HG02970 (cell line): ENCODE results near the gene SHC3.
"Not testable (repeated sequence)": the region's sequence is repeated elsewhere in the genome, so short reads cannot be mapped to it uniquely, and the experiment has no call there.

Source experiments
- ATAC-seq: cut with Tn5 transposase; IDR thresholded peaks from one replicate; pipeline ENCODE4 v1.9.1; 2021; ENCODE audit warnings: mild to moderate bottlenecking, moderate library complexity, moderate number of reproducible peaks; ENCODE audit not compliant: unreplicated experiment, low FRiP score

Gene SHC3, protein sequence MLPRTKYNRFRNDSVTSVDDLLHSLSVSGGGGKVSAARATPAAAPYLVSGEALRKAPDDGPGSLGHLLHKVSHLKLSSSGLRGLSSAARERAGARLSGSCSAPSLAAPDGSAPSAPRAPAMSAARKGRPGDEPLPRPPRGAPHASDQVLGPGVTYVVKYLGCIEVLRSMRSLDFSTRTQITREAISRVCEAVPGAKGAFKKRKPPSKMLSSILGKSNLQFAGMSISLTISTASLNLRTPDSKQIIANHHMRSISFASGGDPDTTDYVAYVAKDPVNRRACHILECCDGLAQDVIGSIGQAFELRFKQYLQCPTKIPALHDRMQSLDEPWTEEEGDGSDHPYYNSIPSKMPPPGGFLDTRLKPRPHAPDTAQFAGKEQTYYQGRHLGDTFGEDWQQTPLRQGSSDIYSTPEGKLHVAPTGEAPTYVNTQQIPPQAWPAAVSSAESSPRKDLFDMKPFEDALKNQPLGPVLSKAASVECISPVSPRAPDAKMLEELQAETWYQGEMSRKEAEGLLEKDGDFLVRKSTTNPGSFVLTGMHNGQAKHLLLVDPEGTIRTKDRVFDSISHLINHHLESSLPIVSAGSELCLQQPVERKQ

GRCh38 chr9:89177944-89178829, at the start of gene SHC3:
Gene SHC3 (minus strand): TSS chr9:89178818. CDS start chr9:89178460, 358 bp downstream.
- no peak for ATAC-seq

- ATAC-seq = no peak
These were observed 47.4 kb upstream of the SHC3 start for GRCh38 chr9:89225991-89226471.

- ATAC-seq = no peak
These were observed 47.0 kb upstream of the SHC3 start for GRCh38 chr9:89225587-89225986.

DNA sequence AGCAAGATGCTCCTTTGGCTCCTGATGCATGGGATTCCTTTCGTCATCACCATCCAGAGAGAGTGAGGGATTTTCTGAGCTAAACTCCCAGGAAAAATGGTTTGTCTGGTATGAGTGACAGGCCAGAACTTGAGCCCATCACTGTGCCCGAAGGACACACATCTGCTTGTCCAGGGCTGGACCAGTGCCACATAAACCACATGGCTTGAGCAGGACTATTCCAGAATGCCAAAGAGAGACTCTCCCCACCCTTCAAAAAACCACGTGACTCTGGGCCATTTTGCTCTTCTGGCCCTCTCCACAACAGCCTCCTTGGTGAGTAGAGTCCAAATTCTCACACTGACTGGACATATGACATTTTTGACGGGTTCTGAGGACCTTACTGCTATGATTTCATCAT, 46.4 kb upstream of the SHC3 start:
- ATAC-seq = no peak

DNA sequence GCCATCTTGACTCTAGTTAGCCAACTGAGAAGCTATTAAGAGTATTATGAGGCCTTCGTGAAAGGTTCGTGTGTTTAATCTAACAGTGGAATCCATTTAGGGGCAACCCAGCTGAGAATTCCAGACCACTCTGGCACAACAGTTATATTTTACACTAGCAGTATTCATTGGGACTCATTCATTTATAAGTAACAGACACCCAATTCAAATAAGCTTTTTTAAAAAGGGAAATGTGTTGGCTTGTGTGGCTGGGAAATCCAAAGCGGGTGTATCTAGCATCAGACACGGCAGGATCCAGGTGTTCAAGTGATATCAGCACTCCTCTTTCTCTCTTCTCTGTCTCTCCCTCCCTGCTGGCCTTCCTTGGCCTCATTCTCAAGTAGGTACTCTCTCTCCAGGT, 46.0 kb upstream of the SHC3 start:
- no peak for ATAC-seq

DNA sequence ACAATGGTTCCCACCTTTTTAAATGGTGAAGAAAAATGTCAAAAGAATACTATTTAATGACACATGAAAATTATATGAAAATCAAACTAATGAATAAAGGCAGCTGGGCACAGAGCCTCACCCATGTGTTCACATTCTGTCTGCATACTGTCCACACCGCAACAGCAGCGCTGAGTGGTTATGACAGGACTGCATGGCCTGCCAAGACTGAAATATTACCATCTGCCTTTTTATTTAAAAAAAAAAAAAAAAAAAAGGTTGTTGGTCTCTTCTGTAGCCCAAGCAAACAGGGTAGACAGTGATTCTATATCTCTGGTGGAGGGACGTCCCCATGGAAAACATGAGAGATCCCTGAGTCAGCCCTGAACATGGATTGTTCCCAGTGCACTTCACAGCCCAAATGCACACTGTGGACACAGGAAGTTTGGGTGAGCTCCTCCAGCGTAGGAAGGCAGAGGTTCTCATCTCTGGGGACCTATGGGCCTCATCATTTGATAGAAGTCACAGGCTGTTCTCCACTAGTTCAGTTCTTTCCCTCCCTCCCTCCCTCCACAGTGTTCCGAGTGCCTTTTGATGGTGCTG, 44.9 kb upstream of the SHC3 start:
- ATAC-seq = no peak

DNA sequence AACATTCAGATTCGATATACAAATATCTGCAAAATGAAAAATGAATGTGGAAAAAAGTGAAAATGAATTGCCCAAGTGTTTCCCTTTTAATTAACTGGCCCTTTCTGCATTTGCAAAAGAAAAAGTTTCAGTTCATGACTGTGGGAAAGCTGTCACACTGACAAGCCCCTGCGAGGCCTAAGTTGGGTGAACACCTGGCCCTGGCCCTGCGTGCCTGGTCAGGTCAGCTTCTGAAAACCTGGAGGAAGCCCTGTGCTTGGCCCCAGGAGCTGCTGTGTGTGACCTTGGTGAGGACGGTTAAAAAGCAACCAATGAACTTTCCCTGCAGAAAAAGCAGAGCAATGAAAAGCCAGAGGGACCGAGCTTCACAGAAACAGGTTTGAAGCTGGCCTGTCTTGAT, 41.0 kb upstream of the SHC3 start:
- ATAC-seq = no peak

GRCh38 chr9:89218040-89218928, 39.7 kb upstream of the SHC3 start:
- no peak for ATAC-seq

DNA sequence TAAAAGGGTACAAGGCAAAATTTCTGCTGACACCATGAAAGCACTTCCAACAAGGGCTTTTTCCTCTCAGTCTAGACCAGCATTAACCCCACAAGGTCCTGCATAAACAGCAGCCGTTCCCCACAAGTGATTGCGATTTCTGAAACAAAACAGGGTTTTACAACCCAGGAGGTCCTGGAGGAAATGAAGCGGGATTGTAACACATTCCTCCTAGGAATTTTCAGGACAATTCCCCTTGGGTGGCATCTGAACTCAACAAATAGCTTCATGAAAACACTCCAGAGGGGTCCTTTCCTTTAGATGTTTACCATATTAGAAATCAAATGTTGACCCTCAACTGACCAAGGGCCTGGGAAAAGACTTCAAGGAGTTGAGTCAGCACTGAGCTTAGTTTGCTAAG, 36.7 kb upstream of the SHC3 start:
- ATAC-seq = no peak

DNA sequence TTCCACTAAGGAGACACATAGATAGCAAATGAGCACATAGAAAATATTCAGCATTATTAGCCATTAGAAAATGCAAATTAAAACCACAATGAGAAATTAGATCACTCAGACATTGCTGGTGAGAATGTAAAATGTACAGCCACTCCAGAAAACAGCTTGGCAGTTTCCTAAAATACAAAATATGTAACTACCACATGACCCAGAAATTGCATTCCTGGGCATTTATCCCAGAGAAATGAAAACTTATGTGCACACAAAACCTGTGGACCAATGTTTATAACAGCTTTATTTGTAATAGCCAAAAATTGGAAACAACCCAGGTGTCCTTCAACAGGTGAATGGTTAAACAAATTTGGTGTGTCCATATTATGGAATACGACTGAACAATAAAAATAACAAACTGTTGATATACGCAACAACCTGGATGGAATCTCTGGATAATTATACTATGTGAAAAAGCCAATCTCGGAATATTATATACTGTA, 34.8 kb upstream of the SHC3 start:
- ATAC-seq = no peak

- no peak for ATAC-seq
These were observed 33.6 kb upstream of the SHC3 start for GRCh38 chr9:89212171-89212570.

DNA sequence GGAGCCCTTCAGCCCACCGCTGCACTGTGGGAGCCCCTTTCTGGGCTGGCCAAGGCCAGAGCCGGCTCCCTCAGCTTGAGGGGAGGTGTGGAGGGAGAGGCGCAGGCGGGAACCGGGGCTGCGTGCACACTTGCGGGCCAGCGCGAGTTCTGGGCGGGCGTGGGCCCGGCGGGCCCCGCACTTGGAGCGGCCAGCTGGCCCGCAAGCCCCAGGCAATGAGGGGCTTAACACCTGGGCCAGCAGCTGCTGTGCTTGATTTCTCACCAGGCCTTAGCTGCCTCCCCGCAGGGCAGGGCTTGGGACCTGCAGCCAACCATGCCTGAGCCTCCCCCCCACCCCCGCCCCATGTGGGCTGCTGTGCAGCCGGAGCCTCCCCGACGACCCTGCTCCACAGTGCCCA, 30.7 kb upstream of the SHC3 start:
- ATAC-seq = not testable (repeated sequence)

DNA sequence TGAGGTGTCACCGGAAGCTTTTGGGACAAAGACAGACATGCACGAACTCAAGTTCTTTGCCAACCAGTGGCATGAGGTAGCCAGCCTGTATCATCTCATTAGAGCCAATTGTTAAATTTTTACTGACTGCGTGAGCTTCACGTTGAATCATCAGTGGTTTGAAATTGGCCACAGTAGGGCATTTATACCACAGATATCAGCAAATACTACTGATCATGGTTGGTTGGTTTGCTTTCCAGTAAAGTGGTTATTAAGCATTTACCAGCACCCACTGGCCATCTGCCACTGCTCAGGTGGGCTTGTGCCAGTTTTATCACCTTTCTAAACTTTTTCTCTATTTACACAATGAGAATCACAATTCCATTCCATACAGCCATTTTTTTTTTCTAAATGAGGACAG, 28.4 kb upstream of the SHC3 start:
- ATAC-seq = no peak

GRCh38 chr9:89204801-89205200, 26.2 kb upstream of the SHC3 start:
- ATAC-seq = no peak

GRCh38 chr9:89195131-89195797, 16.6 kb upstream of the SHC3 start:
- no peak for ATAC-seq

GRCh38 chr9:89194421-89195130, 16.0 kb upstream of the SHC3 start:
- ATAC-seq = no peak

GRCh38 chr9:89191004-89191403, 12.4 kb upstream of the SHC3 start:
- ATAC-seq = no peak

DNA sequence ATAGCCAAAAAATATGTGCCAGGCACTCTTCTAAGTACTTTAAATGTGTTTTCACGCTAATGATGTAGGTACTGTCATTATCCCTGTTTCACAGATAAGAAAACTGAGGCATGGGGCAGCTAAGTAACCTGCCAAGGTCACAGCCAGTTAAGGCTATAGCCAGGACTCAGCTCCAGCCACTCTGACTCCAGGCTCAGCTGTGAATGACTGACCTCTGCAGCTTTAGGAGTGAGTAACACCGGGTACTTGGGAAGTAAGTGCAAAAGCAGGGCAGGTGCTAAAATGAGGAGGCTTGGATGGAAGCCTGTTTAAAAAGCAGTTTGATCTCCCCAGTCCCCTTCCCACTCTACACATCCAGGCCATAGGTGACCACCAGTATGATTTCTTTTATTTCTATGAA, 10.6 kb upstream of the SHC3 start:
- no peak for ATAC-seq
